GM21423 (cell line): ENCODE results near the gene PALD1.

Experiments
- ATAC-seq: cut with Tn5 transposase; IDR thresholded peaks from one replicate; pipeline ENCODE4 v1.9.1; 2021; ENCODE audit warnings: mild to moderate bottlenecking, moderate library complexity; ENCODE audit not compliant: unreplicated experiment

PALD1 gene

GRCh38 chr10:70534281-70534680 lies 55.7 kb downstream of the PALD1 start:
- ATAC-seq: no peak

- no peak for ATAC-seq
These were observed 56.4 kb downstream of the PALD1 start for GRCh38 chr10:70535001-70535400.

GRCh38 chr10:70535451-70535850 lies 56.9 kb downstream of the PALD1 start:
- ATAC-seq: no peak

GRCh38 chr10:70536196-70536861 lies 57.8 kb downstream of the PALD1 start:
- no peak for ATAC-seq

GRCh38 chr10:70537398-70538194 lies 59.0 kb downstream of the PALD1 start:
- ATAC-seq: no peak

GRCh38 chr10:70538195-70538520 lies 59.6 kb downstream of the PALD1 start:
- ATAC-seq: no peak

GRCh38 chr10:70538731-70539338 lies 60.3 kb downstream of the PALD1 start:
- no peak for ATAC-seq

- no peak for ATAC-seq
These were observed 60.9 kb downstream of the PALD1 start for GRCh38 chr10:70539471-70539870.

- no peak for ATAC-seq
These were observed 61.7 kb downstream of the PALD1 start for GRCh38 chr10:70540089-70540788.

GRCh38 chr10:70540789-70541360 lies 62.3 kb downstream of the PALD1 start:
- no peak for ATAC-seq

GRCh38 chr10:70541736-70542564 lies 63.4 kb downstream of the PALD1 start:
- no peak for ATAC-seq

- no peak for ATAC-seq
These were observed 64.0 kb downstream of the PALD1 start for GRCh38 chr10:70542565-70542938.

- no peak for ATAC-seq
These were observed 65.3 kb downstream of the PALD1 start for GRCh38 chr10:70543911-70544310.

GRCh38 chr10:70544431-70545340 lies 66.1 kb downstream of the PALD1 start:
- ATAC-seq: no peak

- no peak for ATAC-seq
These were observed 68.0 kb downstream of the PALD1 start for GRCh38 chr10:70546584-70546983.

- ATAC-seq: no peak
These were observed 70.9 kb downstream of the PALD1 start for GRCh38 chr10:70549351-70549961.

GRCh38 chr10:70549962-70550458 lies 71.4 kb downstream of the PALD1 start:
- ATAC-seq: no peak

- ATAC-seq: no peak
These were observed 71.9 kb downstream of the PALD1 start for GRCh38 chr10:70550459-70550858.

GRCh38 chr10:70551466-70551865 lies 72.9 kb downstream of the PALD1 start:
- ATAC-seq: no peak
